22Rv1 (cell line): Measurements from ENCODE around the gene COA8.

Experiments used
- CTCF ChIP-seq: fragments of 450-650 bp; IDR thresholded peaks from 2 replicates; pipeline ENCODE4 v1.5.1; 2017; ENCODE audit warnings: mild to moderate bottlenecking
- ZFX ChIP-seq: fragments of 450-650 bp; IDR thresholded peaks from 2 replicates; pipeline ENCODE4 v1.6.1; 2017; ENCODE audit warnings: antibody characterized with exemption, borderline replicate concordance

- TF ChIP-seq CTCF: no peak
- TF ChIP-seq ZFX: no peak
Measured at GRCh38 chr14:103530831-103531230, 31.9 kb upstream of the COA8 start.
